ENCODE data around the gene IDUA. TPM values are rescaled to one million over a fixed set of nuclear protein-coding genes. Genes with fewer than 3 reads are reported as not detected.

IDUA gene
- total RNA-seq, 1 experiment from 2014 or later = 6.1 TPM

DNA sequence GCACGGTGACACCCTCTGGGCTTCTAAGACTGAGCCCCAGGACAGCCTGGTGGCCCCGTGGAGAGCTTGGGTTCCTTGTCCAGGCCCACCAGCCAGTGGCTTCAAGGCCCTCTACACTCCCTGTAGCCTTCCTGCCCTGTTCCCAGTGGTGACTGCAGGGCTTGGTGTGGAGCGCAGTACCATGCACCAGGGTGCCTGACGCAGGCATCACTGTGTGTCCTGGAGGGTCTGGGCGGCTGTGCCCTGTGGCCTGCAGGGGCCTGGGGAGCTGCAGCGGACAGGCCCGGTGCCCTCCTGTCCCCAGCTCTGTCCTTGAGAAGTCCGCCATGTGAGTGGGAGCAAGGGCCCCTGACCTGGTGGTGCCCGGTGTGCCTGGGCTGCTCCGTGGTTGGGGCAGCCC, 28.9 kb downstream of the IDUA start:
- in situ Hi-C loops (cut with HindIII; ENCODE audit: low pct_unique_long_range_greater_than_20kb, low sequenced_read_pairs) = no loop called here
- no peak for DNase-seq (ENCODE audit: low read depth, low spot score)

DNA sequence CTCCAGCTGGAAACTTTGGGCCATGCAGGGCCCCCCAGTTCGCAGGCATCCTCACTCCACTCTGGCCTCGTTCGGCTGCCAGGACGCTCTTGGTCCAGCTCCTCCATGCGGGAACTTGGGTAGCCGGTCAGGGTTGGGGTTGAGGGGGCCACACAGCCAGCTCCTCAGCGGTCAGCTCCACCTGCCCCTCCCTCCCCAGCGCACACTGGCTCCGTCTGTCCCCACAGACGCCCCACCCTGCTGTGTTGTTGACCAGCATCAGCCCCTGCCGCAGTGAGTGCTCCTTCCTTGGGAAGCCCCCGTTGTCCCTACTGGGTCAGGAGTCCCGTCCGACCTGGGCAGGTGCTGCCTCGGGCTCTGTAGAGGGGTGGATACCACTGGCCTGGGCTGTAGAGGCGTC, 30.4 kb downstream of the IDUA start:
- DNase-seq (ENCODE audit: low read depth, low spot score) = no peak
- in situ Hi-C loops (cut with HindIII; ENCODE audit: low pct_unique_long_range_greater_than_20kb, low sequenced_read_pairs) = no loop called here

DNA sequence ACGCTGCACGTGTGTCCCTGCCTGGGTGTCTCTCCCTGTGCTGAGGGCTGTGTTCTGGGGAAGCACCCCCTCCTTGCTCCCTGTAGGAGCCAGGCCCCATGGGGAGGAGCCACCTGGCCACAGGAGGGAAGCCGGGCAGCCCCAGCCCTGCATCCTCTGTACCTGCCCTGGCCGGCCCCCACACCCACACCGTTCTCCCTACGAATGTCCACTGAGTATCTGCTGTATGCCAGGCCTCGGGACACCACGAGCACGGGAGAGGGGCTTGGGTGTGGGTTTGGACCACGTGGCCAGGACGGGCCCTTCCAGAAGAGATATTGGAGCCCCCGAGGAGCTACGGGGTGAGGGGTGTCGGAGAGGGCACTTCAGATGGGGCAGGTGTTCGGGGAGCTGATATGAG, 30.9 kb downstream of the IDUA start:
- DNase-seq (ENCODE audit: low read depth, low spot score) = no peak
- in situ Hi-C loops (cut with HindIII; ENCODE audit: low pct_unique_long_range_greater_than_20kb, low sequenced_read_pairs) = no loop called here

DNA sequence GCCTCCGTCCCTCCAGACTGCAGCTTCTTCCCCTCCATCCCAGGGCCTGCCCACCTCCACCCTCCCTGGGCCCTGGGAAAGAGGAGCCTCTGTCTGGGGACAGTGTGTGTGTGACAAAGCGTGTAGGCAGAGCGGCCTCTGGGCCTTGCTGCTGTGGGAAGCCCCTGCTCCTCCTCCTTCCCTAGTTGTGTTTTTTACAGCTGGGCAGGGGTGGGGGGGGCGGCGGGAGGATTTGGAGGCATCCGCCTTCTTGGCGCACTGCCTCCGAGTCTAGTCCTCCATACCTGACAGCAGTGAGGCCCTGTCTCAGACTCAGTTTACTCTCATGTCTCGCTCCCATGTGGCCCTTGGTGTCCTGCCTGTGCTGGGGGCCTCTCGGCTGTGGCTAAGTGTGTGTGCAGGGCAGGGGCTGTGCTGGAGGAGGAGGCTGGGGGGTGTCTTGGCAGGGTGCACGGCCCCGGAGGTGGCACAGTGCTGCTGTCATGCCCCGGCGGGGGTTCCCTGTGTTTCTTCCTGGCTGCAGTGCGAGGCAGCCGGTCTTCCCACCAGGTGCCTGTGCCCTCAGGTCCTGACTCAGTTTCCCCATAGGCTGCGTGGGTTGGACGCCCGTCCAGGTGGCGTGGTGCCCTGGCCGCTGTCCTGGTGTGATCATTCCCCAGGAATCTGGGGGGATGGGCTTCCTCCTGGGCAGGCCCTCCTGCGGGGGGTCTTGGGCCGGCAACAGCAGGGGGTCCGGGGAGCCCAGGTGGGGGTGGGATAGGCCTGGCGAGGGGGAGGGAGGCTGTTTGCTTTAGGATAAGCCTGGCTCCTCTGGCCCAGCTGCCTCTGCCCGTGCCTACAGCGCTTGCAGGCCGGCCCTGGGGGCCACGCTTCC, 31.5 kb downstream of the IDUA start:
- in situ Hi-C loops (cut with HindIII; ENCODE audit: low pct_unique_long_range_greater_than_20kb, low sequenced_read_pairs) = no loop called here
- no peak for DNase-seq (ENCODE audit: low read depth, low spot score)

DNA sequence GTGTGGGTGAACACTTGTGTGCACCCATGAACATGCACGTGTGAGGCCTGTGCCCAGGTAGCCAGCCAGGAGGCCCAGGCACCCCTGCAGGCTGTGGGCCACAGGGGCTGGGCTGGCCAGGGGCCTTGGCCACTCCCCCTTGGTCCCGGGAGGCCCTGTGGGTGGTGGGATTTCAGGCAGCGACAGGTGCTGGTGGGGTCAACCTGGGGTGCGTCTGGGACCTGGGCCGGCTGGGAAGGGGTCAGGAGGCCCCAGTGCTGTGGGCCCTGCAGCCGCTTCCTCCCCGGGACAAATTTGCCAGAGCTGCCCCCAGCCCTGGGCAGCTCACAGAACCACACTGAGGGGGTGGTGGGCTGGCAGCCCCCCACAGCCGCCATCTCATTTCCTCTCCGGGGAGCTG, 32.5 kb downstream of the IDUA start:
- in situ Hi-C loops (cut with HindIII; ENCODE audit: low pct_unique_long_range_greater_than_20kb, low sequenced_read_pairs) = no loop called here
- no peak for DNase-seq (ENCODE audit: low read depth, low spot score)

DNA sequence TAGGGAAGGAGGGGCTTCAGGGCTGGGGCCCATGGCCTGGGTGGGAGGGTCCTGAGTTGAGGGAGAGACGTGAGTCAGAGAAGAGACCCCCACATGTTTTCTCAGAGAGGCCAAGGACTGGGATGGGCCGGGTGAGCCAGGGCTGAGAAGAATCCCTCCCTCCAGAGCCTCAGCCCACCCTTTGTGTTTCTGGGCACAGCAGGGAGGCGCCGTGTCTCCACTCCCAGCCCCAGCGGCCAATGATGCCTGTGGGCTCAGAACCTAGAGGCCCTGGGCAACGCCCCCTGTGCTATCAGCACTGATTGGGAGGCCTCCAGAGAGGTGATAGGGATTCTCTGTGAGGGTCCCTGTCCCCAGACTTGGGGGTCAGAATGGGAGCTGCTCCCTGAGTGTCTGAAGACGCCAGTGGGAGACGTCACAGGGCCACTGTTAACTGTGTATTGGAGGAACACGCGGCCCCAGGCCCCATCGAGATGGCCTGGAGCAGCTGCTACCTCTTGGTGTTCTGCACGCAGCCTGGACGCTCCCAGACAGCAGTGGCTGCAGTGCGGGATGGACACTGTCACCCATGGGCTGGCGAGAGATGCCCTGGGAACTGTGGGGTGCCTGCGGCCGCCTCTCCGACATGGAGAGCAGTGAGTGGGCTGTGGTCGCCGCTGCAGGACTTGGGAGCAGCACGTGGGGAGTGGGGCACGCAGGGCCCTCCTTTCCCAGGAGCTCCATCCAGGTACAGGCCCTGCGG, 33.1 kb downstream of the IDUA start:
- in situ Hi-C loops (cut with HindIII; ENCODE audit: low pct_unique_long_range_greater_than_20kb, low sequenced_read_pairs) = no loop called here
- no peak for DNase-seq (ENCODE audit: low read depth, low spot score)

DNA sequence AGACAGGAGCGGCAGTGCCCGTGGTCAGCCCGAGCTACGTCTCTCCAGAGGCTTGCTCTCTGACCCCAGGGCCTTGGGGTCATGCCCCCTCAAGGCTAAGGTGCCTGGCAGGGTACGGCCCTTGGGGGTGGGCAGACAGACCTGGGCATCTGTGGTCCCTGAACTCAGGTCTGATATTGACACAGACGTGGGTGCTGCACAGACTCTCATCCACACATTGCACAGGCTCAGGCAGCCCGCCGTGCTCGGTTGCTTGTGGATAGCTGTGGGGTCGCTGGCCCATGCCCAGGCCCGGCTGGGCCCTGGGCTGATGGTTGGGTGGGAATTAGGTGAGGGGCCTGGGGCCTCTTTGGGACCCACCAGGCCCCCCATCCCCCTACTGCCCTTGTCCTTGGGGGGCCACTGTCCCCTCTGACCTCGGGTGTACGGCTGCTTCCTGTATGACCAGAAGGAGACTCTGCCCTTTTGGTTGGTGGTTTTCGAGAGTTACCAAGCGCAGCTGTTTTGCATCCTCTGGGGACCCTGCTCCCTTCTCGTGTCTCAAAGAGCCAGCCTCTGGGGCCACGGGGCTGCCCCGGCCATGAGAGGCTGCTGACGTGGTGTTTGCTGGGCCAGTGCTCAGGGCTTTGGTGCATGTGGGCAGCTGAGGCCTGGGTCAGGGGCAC, 34.7 kb downstream of the IDUA start:
- no peak for DNase-seq (ENCODE audit: low read depth, low spot score)
- in situ Hi-C loops (cut with HindIII; ENCODE audit: low pct_unique_long_range_greater_than_20kb, low sequenced_read_pairs) = no loop called here

DNA sequence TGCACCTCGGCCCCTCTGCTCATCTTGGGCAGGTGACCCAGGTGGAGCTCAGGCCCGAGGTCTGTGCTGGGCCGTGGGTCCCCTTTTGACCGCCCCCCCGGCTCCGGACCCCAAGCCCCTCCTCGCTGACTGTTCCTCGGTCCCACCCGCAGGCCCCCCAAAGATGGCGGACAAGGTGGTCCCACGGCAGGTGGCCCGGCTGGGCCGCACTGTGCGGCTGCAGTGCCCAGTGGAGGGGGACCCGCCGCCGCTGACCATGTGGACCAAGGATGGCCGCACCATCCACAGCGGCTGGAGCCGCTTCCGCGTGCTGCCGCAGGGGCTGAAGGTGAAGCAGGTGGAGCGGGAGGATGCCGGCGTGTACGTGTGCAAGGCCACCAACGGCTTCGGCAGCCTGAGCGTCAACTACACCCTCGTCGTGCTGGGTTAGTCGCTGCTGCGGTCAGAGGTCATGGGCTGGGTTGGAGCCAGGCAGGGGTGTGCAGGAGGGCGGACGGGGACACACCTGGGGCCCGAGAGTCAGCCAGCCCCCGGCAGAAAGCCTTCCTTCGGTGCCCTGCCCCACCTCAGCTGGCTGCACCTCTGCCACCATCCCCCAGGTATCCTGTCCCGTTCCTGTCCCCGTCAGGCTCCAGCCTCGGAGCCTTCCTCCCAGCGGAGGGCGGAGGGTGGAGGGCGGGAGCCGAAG, 35.4 kb downstream of the IDUA start:
- in situ Hi-C loops (cut with HindIII; ENCODE audit: low pct_unique_long_range_greater_than_20kb, low sequenced_read_pairs) = no loop called here

DNA sequence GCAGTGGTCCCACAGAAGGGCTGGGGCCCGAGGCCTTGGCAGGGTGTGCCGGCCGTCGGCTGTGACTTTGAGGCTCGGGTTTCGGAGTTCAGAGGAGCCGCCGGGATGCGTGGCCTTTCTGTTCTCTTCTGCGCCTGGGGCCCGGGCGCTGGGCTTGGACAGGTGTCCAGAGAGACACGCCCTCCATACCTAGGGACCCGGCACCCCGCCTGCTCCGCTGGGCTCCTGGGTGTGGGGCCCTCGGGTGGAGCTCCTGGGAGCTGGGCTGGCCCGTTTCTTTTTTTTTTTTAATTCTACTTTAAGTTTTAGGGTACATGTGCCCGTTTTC, 35.9 kb downstream of the IDUA start:
- in situ Hi-C loops (cut with HindIII; ENCODE audit: low pct_unique_long_range_greater_than_20kb, low sequenced_read_pairs) = no loop called here

More for the DNA sequence above, 35.4 kb downstream of the IDUA start:
- DNase-seq (ENCODE audit: low read depth, low spot score) = no peak

DNA sequence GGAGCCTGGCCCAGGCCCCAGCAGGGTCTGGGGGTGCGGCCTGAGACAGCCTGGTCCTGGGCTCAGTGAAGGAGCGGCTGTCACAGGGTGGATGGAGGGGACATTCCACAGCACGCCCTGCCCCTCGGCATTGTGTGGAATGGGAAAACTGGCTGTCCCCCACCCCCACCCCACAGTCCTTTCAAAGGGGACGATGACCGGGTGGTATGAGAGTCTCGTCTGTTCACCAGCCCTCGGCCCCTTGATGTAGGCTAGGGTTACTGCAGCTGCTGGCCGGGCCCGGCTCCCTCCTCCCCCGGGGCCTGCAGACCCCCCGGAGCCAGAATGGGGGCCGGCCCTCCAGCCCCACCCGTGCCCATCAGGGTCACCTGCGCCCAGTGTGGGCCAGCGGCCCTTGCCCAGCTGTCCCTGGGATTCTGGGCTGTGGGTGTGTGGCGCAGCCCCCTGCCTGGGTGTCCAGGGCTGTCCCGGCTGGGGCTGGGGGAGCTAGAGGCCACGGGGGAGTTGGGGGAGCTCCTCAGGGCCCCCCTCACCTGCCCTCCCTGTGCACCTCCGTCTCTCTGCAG, 36.3 kb downstream of the IDUA start:
- in situ Hi-C loops (cut with HindIII; ENCODE audit: low pct_unique_long_range_greater_than_20kb, low sequenced_read_pairs) = no loop called here
- no peak for DNase-seq (ENCODE audit: low read depth, low spot score)

More for the DNA sequence above, 35.9 kb downstream of the IDUA start:
- DNase-seq (ENCODE audit: low read depth, low spot score) = no peak

DNA sequence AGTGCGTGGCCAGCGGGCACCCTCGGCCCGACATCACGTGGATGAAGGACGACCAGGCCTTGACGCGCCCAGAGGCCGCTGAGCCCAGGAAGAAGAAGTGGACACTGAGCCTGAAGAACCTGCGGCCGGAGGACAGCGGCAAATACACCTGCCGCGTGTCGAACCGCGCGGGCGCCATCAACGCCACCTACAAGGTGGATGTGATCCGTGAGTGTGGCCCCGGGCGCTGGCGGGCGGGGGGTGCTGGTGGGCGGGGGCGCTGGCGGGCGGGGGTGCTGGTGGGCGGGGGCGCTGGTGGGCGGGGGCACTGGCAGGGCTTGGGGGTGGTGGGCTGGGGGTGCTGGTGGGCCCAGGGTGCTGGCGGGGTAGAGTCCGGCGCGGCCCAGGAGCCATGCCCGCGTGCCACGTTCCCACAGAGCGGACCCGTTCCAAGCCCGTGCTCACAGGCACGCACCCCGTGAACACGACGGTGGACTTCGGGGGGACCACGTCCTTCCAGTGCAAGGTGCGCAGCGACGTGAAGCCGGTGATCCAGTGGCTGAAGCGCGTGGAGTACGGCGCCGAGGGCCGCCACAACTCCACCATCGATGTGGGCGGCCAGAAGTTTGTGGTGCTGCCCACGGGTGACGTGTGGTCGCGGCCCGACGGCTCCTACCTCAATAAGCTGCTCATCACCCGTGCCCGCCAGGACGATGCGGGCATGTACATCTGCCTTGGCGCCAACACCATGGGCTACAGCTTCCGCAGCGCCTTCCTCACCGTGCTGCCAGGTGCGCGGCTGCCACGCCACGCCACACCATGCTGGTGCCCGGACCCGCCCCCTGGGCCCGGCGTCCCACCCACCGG, 37.3 kb downstream of the IDUA start:
- in situ Hi-C loops (cut with HindIII; ENCODE audit: low pct_unique_long_range_greater_than_20kb, low sequenced_read_pairs) = no loop called here
- no peak for DNase-seq (ENCODE audit: low read depth, low spot score)

DNA sequence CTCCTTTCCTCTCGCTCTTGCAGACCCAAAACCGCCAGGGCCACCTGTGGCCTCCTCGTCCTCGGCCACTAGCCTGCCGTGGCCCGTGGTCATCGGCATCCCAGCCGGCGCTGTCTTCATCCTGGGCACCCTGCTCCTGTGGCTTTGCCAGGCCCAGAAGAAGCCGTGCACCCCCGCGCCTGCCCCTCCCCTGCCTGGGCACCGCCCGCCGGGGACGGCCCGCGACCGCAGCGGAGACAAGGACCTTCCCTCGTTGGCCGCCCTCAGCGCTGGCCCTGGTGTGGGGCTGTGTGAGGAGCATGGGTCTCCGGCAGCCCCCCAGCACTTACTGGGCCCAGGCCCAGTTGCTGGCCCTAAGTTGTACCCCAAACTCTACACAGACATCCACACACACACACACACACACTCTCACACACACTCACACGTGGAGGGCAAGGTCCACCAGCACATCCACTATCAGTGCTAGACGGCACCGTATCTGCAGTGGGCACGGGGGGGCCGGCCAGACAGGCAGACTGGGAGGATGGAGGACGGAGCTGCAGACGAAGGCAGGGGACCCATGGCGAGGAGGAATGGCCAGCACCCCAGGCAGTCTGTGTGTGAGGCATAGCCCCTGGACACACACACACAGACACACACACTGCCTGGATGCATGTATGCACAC, 38.2 kb downstream of the IDUA start:
- no peak for DNase-seq (ENCODE audit: low read depth, low spot score)
- in situ Hi-C loops (cut with HindIII; ENCODE audit: low pct_unique_long_range_greater_than_20kb, low sequenced_read_pairs) = no loop called here

DNA sequence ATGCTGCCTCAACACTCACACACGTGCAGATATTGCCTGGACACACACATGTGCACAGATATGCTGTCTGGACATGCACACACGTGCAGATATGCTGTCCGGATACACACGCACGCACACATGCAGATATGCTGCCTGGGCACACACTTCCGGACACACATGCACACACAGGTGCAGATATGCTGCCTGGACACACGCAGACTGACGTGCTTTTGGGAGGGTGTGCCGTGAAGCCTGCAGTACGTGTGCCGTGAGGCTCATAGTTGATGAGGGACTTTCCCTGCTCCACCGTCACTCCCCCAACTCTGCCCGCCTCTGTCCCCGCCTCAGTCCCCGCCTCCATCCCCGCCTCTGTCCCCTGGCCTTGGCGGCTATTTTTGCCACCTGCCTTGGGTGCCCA, 39.3 kb downstream of the IDUA start:
- in situ Hi-C loops (cut with HindIII; ENCODE audit: low pct_unique_long_range_greater_than_20kb, low sequenced_read_pairs) = no loop called here
- DNase-seq (ENCODE audit: low read depth, low spot score) = peak; percentile 22

DNA sequence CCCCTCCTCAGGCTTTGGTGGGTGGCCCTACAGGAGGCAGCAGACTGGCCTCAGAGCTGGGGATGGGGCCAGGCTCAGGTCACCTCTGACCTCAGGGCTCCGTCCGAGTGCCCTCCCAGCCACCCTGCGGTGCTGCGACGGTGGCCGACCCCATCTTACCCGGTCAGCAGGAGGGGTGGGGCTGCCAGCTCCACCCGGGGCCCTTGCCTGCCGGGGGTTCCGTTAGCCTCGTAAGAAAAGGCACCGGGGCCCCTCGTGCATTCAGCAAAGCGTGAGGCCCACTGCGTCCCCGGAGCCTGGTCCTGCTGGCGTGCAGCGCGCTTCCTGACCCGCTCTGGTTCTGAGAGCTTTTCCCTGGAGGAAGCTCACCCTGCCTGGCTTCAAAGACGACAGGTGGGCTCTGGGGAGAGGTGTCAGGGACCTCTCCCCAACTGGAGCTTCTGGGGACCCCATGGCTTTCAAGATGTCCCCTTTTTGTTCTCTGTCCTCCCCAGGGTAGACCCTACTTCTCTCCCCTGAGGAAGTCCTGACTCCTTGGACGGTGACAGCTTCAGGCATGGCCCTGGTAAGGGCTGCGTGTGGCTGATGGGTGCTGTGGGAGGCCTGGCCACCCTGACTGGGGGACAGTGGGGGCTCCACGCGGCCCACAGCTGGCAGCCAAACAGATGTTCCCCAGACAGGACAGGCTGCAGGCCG, 40.5 kb downstream of the IDUA start:
- in situ Hi-C loops (cut with HindIII; ENCODE audit: low pct_unique_long_range_greater_than_20kb, low sequenced_read_pairs) = no loop called here
- DNase-seq (ENCODE audit: low read depth, low spot score) = no peak

DNA sequence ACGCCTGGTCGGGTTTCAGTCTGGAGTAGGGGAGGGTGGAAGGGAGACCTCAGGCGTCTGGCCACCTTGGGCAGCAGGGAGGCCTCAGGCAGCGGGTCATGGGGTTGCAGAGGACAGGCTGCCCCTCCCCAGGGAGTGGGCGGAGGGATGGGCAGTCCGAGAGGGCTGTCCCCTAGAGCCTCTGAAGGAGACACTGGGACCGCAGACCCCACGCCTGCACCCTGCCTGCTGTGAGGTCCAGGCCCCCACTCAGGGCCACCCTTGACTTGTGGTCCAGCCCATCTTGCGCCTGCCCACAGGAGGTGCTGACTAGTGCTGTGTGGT, 41.0 kb downstream of the IDUA start:
- no peak for DNase-seq (ENCODE audit: low read depth, low spot score)
- in situ Hi-C loops (cut with HindIII; ENCODE audit: low pct_unique_long_range_greater_than_20kb, low sequenced_read_pairs) = no loop called here

DNA sequence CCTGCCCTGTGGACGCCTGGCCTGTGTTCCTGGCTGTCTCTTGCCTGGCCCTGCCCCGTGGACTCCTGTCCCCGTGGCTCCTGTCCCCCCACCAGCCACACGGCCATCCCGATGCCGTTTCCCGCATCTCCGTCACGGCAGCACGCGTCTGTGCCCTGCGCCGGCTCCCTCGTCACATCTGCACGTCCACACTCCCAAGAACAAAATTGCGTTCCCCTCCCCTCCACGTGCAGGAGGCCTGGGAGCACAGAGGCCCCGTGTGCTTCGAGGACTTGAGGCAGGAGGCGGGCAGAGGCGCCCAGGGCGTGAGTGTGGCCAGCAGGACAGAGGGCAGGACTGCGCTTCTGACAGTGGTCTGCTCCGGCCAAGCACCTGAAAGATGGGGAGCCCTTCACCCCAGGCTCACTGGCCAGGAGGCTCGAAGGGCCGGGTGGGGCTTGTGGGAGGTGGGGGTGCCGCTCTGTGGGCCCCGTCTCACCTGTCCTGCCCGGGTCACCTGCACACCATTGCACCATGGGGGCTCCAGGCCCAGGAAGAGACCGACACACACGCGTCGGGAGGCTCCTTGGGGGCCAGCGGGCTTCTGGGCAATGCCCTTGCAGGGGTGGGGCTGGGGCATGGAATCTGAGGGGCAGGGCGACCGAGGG, 41.9 kb downstream of the IDUA start:
- in situ Hi-C loops (cut with HindIII; ENCODE audit: low pct_unique_long_range_greater_than_20kb, low sequenced_read_pairs) = no loop called here
- no peak for DNase-seq (ENCODE audit: low read depth, low spot score)

Data from SK-MEL-5 (cell line).